Neutrophil (primary cell): Measurements from ENCODE around the gene PRDM16.

Source experiments
- H3K27ac ChIP-seq: fragments of 200-600 bp; sonication (generic); 2 replicates; pipeline ENCODE4 v1.5.1; 2016; ENCODE audit warnings: mild to moderate bottlenecking, moderate library complexity
- H3K27me3 ChIP-seq: fragments of 200-600 bp; sonication (generic); 2 replicates; pipeline ENCODE4 v1.6.0; 2016; ENCODE audit warnings: mild to moderate bottlenecking
- H3K36me3 ChIP-seq: fragments of 200-600 bp; sonication (generic); 2 replicates; pipeline ENCODE4 v1.5.1; 2017
- H3K4me1 ChIP-seq, 2 experiments: fragments of 200-600 bp in 1 of 2; sonication (generic) in 1 of 2; 1 replicate in 1 of 2; 2 replicates in 1 of 2; pipeline versions ENCODE4 v1.5.1 to v1.6.1; 2013 to 2016; ENCODE audit warnings: low read depth in 1 of 2, low read length in 1 of 2, mild to moderate bottlenecking in 1 of 2, moderate library complexity in 1 of 2; ENCODE audit not compliant: control insufficient read depth in 1 of 2, insufficient read depth in 1 of 2
- H3K4me3 ChIP-seq, 2 experiments: fragments of 200-600 bp in 1 of 2; sonication (generic) in 1 of 2; 1 replicate in 1 of 2; 2 replicates in 1 of 2; pipeline ENCODE4 v1.5.1; 2013 to 2016; ENCODE audit warnings: low read depth in 1 of 2, low read length in 1 of 2, mild to moderate bottlenecking in 1 of 2, moderate library complexity in 1 of 2
- H3K9me3 ChIP-seq: fragments of 200-600 bp; sonication (generic); 2 replicates; pipeline ENCODE4 v1.5.1; 2016
- CTCF ChIP-seq: fragments of 200-600 bp; sonication (generic); IDR thresholded peaks from 2 replicates; pipeline ENCODE4 v1.5.1; 2016; ENCODE audit warnings: antibody characterized with exemption

The PRDM16 gene

GRCh38 chr1:3049164-3049563 is 19.8 kb upstream of the PRDM16 start:
- no peaks in the 10 kb centered on the region for H3K4me1 ChIP-seq
- no peak overlapping the region for H3K4me3 ChIP-seq
- no peaks in the 10 kb centered on the region for H3K9me3 ChIP-seq
- TF ChIP-seq CTCF, result no peak
- H3K27ac ChIP-seq, result no peak overlapping the region
- peaks cover under 1% of the 10 kb centered on the region for H3K27me3 ChIP-seq
- H3K36me3 ChIP-seq, result no peaks in the 10 kb centered on the region

GRCh38 chr1:3049905-3050304 is 19.1 kb upstream of the PRDM16 start:
- no peaks in the 10 kb centered on the region for H3K9me3 ChIP-seq
- H3K4me1 ChIP-seq, result no peaks in the 10 kb centered on the region
- H3K4me3 ChIP-seq, result no peak overlapping the region
- H3K27me3 ChIP-seq, result no peaks in the 10 kb centered on the region
- no peak overlapping the region for H3K27ac ChIP-seq
- TF ChIP-seq CTCF, result no peak
- no peaks in the 10 kb centered on the region for H3K36me3 ChIP-seq

DNA sequence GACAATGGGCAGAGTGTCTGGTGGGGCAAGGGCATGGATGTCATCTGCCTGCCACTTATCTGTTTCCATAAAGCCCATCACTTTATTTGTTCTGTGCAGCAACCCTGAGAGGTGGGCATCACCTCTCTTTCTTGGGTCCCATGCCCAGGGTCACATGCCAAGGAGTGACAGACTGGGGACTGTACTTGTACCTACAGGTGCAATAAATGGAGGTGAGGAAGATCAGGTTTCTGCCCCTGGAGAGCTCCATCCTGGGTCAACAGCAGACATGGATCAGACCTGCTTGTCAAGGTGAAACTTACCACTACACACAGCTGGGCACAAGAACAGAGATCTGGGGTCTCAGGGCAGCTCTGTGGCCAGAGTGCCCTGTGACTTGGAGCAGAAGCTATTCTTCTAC is 18.4 kb upstream of the PRDM16 start:
- no peaks in the 10 kb centered on the region for H3K4me1 ChIP-seq
- no peak overlapping the region for H3K27ac ChIP-seq
- H3K27me3 ChIP-seq, result peaks cover 4% of the 10 kb centered on the region
- no peak overlapping the region for H3K4me3 ChIP-seq
- TF ChIP-seq CTCF, result no peak
- no peaks in the 10 kb centered on the region for H3K36me3 ChIP-seq
- H3K9me3 ChIP-seq, result no peaks in the 10 kb centered on the region

- TF ChIP-seq CTCF, result no peak
- Histone ChIP-seq H3K4me1 (no peaks in the 10 kb centered on the region), H3K27me3 (peaks cover 4% of the 10 kb centered on the region), H3K36me3 (no peaks in the 10 kb centered on the region), H3K27ac (no peak overlapping the region), H3K4me3 (no peak overlapping the region), H3K9me3 (no peaks in the 10 kb centered on the region)
Observed at GRCh38 chr1:3051270-3052268, 17.4 kb upstream of the PRDM16 start.

GRCh38 chr1:3052501-3052900 is 16.5 kb upstream of the PRDM16 start:
- Histone ChIP-seq H3K4me1 (no peaks in the 10 kb centered on the region), H3K27me3 (peaks cover 8% of the 10 kb centered on the region), H3K9me3 (no peaks in the 10 kb centered on the region), H3K4me3 (no peak overlapping the region), H3K36me3 (no peaks in the 10 kb centered on the region), H3K27ac (no peak overlapping the region)
- TF ChIP-seq CTCF, result no peak
